HG02623 (cell line): ENCODE data around the gene RCN2.
A peak's percentile ranks its signal among the peaks of the same experiment; 100 is the strongest.

Source experiments
- ATAC-seq: cut with Tn5 transposase; IDR thresholded peaks from one replicate; pipeline ENCODE4 v1.9.1; 2021; ENCODE audit warnings: moderate library complexity; ENCODE audit not compliant: unreplicated experiment

The RCN2 gene

GRCh38 chr15:76993114-76993725, 61.7 kb downstream of the RCN2 start:
- ATAC-seq, result no peak

- no peak for ATAC-seq
Measured at GRCh38 chr15:76994001-76994400, 62.5 kb downstream of the RCN2 start.

- ATAC-seq, result no peak
Measured at GRCh38 chr15:76994496-76994895, 62.9 kb downstream of the RCN2 start.

- peak; percentile 51 for ATAC-seq
Measured at GRCh38 chr15:76994971-76995945, 63.7 kb downstream of the RCN2 start, which contains the start of gene PSTPIP1. Gene PSTPIP1 (plus strand): TSS chr15:76995126. CDS start chr15:76995574, 448 bp downstream.

- ATAC-seq, result no peak
Measured at GRCh38 chr15:76996076-76996525, 64.6 kb downstream of the RCN2 start.

- no peak for ATAC-seq
Measured at GRCh38 chr15:76996526-76997401, 65.2 kb downstream of the RCN2 start.

GRCh38 chr15:76998663-76999285, 67.2 kb downstream of the RCN2 start:
- ATAC-seq, result no peak

- ATAC-seq, result no peak
Measured at GRCh38 chr15:76999996-77000395, 68.4 kb downstream of the RCN2 start.

- no peak for ATAC-seq
Measured at GRCh38 chr15:77001351-77001750, 69.8 kb downstream of the RCN2 start.

GRCh38 chr15:77001966-77002365, 70.4 kb downstream of the RCN2 start:
- ATAC-seq, result no peak

- ATAC-seq, result no peak
Measured at GRCh38 chr15:77002436-77002835, 70.9 kb downstream of the RCN2 start.

GRCh38 chr15:77002954-77003912, 71.7 kb downstream of the RCN2 start:
- ATAC-seq, result peak; percentile 75
